HG03378 (cell line): ENCODE data around the gene PDE4D.
"Not testable (repeated sequence)": the region's sequence is repeated elsewhere in the genome, so short reads cannot be mapped to it uniquely, and the experiment has no call there.

Experiments
- ATAC-seq: cut with Tn5 transposase; IDR thresholded peaks from one replicate; pipeline ENCODE4 v1.9.1; 2021; ENCODE audit warnings: mild to moderate bottlenecking, moderate library complexity; ENCODE audit not compliant: unreplicated experiment

Gene PDE4D

DNA sequence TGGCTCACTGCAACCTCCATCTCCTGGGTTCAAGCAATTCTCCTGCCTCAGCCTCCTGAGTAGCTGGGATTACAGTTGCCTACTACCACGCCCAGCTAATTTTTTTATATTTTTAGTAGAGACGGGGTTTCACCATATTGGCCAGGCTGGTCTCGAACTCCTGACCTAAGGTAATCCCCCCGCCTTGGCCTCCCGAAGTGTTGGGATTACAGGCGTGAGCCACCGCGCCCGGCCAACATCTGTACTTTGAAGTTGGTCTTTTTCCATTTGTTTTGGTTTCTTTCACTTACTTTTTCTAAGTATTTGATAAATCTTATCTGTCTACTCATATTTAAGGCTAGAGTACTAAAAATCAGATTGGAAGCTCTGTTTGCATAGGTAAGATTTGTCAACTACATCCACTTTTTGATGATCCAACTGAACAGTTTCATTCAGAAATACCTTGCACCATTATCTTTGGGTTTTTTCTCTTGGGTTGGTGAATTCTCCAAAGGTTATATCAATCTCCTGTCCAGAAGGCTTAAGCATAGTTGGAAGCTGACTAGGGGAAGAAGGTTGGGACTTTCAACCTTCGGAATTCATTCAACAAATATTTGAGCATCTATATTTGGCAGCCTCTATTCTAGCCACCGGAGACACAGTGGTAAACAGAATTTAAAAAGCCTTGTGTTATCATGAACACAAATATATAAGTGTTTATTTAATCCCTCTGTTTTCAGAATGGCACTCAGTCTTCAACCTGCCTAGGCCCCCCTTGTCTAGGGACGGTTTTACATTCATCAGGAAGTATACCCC is 821.6 kb downstream of the PDE4D start:
- ATAC-seq: no peak

DNA sequence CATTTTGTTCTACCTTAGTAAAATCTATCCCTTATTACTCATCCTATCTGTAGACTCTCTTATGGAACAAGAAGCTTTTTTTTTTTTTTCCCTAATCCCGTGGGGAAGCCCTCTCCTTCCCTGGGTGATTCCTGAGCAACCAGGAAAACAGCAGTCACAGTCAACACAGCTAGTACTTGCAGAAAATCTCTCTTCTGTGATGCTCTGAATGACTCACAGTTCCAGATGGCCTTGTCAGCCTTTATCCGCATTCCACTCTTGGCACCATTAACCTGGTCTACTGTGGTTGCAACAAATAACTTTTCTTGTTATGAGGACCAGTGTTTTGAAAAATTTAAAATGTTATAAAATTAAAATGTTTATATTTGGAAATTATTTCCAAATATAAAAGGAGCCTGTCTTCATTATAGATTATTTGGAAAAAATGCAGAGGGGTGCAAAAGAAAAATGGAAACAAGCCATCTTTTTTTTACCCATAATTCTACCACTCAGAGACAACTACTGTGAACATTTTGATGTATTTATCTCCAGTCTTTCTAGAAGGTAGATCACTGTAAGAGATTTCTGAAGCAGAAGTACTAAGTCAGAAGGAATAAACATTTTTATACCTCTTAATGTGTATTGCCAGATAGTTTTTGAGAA is 824.0 kb downstream of the PDE4D start:
- no peak for ATAC-seq

DNA sequence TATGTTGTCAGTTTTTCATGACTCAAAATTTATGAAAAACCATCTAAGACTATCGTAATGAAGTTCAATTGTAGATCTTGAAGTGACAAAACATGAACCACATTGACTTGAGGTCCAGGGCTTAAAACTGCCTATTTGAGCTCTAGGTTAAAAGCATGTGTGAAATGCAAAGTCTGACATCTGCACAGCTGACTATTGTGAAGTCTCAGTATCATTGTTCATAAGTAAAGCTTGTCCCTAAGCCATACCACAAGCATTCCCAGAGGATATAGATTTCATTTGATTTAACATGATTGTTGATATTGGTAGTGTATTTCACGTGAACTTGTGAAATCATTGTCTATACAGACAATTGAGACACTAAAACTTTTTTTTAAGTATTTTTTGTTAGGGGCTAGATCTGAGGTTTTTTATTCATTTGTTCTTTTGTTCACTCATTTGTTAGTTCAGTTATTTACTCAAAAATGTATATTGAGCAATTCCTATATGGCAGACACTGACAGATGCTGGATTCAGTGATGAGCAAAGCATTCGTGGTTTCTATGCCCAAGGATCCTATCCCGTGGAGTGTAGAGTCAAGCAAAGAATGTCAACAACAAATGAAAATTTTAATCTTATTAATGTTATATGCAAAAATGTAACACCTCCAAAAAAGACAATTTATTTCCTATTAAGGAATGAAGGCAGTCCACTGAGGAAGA is 825.4 kb downstream of the PDE4D start:
- ATAC-seq: no peak

DNA sequence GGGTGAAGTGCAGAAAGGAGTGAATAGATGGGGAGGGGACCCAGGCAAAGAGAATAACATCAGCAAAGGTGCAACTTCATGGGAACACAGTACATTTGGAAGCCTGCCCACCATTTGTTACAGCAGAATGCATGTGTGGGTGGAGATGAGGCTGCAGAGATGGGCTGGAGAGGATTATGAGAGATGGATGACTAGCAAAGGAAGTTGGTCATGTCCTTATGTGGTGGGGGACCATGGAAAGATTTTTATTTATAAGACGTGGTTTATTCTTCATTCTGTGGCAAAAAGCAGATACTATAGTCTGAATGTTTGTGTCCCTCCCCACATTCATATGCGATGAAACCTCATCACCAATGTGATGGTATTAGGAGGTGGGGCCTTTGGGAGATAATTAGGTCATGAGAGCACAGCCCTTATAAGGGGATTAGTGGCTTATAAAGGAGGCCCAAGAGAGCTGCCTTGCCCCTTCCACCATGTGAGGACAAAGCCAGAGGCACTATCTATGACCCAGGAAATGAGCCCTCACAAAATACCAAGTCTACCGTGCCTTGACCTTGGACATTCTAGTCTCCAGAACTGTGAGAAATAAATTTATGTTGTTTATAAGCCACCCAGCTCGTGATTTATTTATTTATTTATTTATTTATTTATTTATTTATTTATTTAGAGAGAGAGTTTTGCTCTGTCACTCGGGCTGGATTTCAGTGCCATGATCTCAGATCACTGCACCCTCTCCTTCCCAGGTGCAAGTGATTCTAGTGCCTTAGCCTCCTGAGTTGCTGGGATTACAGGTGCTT is 827.0 kb downstream of the PDE4D start:
- ATAC-seq: no peak

DNA sequence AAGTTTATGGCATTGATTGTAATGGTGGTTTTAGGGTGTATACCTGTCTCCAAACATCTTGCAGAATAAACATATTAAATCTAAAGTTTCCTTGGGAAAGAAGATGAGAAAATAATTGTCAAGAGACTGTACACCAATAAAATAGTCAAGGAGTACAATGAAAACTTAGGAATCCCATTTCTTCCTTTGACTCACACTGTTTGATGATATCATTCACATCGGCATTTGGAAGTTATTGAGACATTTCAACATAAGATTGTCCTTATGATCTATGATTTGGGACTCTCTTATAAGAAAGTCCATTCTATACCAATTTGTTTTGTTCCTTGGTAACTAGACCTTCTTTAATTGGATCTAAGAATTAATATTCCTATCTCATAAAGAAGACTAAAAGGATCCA is 828.0 kb downstream of the PDE4D start:
- no peak for ATAC-seq

DNA sequence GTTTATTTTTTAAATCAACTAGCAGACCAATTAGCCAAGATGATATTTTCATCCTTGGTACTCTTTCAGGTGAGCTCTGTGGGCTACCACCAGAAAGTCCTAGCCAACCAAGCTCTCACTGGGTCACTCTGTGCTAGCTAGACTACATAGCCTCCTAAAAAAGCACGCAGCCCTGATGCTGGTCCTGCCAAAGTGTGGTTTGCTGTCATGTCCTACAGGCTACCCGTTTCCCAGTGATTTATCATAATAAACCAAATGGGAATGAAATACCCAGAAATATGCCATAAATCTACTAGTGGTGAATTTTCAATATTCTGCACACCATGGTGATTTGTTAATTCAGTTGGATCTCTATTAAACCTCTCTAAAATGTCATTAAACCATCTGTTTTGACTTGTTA is 829.2 kb downstream of the PDE4D start:
- ATAC-seq: no peak

DNA sequence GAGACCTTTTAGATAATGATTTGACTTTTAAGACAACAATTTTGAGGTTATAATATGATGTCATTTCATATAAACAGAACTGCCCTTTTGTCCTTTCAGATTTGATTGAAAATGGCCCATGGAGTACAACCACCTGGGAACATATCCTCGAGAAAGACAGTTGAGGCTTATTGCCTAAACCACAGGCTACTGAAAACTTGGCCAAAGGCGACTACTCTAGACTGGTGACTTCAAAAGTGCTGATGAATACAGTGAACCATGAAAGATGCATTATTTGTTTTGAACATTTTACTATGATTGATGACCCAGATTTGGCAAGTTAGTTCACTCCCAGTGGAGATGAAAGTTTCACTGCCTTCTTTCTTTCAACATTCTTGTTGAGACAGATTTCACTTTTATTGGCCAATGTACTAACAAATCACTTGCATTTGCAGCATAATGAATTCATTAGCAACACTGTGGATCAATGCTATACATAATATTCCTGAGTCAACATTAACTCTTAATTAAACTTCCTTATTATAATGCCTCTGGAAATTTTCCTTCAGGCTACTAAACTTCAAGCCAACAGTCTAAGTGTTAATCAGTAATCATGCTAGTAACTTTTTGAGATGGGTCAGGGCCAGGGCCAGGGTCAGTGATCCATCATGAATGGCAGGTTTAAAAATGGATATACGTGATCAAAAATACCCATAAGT is 830.4 kb downstream of the PDE4D start:
- ATAC-seq: no peak

DNA sequence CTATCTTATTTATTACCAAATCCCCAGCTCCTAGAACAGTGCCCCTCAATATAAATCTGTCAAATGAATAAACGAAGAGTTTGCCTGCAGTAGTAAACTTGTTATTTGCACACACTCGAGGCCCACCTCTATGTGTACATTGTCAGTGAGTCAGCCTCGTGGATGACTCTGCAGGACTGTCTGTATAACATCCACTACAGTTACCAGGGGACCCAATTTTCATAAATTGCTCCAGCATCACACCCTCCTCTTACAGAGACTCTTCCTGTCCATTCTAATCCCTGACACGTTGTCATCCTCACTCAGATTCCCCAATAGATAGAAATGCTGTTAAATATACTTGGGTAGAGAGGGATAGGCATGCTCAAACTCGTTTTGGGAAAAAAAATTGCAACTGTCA is 832.1 kb downstream of the PDE4D start:
- no peak for ATAC-seq

DNA sequence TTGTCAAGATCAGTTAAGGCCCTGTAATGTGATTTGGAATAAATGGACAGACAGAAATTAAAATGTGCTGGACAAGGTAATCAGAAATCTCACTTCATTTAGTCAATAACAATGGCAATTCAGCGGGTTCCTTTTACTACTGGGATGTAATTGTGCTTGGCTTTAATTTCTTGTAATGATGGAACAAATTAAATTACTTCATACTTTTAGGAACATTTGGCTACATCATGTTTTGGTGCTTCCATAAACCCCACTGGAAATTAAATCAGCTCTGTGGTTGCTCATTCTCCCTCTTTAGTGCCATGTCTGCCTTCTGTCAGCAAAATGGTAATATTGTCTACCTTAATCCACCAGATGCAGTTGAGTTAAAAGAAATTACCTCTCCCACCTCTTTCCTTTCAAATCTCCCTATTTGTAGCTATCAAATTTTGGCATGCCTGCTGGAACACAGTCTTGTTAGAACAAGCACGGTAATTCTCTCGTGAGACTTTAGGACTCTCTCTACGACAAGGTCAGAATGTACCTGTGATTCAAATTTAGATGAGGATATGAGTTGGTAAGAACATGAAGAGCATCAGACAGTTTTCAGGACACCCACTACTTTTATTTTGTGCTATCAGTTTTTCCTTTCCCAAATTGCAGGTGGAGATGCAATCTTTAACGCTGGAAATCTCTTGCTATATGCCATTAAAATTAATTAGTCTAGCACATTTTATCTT is 834.4 kb downstream of the PDE4D start:
- no peak for ATAC-seq

DNA sequence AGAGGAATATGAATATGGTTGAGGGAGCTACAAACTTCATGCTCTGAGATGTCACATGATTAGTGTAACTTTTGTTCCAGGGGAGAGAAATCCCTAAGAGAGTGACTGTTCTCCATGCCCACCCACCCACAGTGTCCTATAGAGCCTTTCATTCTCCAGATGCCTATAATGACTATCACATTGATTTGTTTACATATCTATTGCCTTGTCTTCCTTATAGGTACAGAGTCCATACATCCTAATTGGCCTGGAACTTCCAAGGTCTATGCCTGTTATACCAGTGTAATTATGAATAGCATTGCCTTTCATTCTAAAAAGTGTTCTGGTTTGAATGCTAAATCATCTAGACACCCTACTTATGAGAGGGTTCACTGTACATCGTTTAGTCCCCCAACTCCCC is 835.3 kb downstream of the PDE4D start:
- ATAC-seq: no peak

DNA sequence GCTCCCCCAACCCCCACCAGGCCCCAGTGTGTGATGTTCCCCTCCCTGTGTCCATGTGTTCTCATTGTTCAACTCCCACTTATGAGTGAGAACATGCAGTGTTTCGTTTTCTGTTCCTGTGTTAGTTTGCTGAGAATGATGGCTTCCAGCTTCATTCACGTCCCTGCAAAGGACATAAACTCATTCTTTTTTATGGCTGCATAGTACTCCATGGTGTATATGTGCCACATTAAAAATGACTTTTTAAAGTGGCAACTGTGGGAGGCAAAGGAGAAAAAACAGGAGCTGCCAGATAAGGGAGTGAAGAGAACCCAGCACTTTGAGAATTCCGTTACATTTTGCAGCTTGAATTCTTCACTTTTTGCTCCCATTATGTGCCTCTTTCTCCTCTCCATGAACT is 836.9 kb downstream of the PDE4D start:
- not testable (repeated sequence) for ATAC-seq

DNA sequence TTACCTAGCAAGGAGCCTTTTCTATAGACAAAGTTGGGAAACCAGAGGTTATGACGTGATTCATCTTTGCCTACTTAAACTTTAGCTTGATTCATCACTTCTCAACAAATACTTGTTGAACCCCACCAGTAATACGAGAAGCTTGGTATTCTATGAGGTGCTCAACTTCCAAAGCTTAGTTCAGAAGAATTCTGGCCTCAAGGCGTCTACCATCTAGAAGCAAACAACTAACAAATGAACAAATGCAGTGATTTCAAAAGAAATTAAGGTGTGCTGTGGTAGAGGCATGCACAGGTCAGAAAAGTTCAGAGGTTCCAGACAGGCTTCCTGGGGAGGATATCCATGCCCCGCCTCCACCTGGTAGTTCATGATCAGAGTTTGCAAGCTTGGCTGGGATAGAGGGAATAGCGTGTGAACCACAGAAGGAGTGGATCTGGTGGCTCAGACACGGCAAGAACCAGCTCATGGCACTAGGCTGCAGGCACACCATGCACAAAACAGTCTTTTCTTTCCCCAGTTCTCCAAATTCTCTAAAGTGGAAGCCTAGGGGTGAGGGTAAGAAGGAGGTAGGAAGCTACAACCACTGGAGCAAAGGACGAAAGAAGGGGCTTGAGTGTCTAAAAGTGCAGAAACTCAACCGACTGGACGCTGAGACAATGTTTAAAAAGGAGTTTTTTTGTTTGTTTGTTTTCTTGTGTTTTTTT is 837.6 kb downstream of the PDE4D start:
- no peak for ATAC-seq

DNA sequence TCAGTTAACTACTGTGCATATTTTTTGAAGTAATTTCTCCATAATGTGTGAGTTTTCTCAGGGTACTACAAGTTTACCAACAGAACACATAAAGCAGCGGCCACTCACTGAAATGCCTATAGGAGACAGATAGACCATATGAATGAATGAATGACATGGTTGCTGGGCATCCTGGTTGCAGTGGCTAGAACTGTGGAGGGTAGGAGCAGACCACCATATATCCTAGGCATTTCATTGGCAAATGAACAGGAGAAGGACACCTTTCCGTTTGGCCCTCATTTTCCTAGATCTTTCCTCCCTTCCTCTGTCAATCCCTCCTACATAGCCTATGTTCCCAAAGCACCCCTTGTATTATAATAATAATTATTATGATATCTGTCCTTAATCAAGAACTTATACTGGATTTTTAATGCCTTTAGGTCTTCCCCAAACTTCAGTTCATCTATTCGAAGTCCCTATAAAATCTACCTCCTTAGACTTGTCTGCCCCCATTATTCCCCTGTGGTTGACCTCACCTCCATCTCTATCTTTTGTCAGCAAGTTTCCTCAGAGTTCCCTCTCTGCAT is 838.5 kb downstream of the PDE4D start:
- no peak for ATAC-seq

DNA sequence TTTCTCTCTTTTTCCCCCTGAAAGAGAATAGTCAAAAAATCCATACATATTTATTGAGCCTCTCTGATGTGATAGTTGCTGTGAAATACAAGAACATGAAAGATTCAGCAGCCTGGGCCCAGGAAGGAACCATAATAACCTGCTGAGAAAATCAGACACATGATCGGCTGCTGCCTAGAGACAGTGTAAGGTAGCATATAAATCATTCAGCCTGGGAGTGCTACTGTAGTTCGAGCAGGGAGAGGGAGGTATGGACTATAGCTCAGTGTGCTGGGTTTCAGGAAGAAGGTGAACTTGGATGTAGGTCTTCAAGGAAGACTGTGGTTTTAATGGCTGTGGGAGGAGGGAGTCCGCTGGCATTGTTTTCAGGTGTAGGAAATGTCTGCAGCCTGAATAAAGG is 841.6 kb downstream of the PDE4D start:
- no peak for ATAC-seq

DNA sequence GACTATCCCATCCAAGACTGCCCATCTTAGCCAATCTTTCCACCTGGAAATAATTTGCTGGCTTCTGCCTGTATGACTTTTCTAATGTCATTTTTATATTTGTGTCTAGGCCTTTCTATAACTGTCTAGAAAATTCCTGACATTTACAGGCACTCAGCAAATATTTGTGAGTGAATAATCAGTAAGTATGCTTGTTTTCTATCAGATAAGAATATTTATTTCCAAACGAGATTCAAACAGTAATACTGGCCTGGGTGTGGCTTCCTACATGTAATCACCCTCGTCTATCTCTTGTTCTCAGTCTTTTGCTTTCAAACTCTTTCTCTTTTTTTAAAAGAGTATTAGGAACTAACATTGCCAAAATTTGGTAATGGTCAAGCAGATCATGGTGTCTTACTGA is 844.4 kb downstream of the PDE4D start:
- no peak for ATAC-seq

DNA sequence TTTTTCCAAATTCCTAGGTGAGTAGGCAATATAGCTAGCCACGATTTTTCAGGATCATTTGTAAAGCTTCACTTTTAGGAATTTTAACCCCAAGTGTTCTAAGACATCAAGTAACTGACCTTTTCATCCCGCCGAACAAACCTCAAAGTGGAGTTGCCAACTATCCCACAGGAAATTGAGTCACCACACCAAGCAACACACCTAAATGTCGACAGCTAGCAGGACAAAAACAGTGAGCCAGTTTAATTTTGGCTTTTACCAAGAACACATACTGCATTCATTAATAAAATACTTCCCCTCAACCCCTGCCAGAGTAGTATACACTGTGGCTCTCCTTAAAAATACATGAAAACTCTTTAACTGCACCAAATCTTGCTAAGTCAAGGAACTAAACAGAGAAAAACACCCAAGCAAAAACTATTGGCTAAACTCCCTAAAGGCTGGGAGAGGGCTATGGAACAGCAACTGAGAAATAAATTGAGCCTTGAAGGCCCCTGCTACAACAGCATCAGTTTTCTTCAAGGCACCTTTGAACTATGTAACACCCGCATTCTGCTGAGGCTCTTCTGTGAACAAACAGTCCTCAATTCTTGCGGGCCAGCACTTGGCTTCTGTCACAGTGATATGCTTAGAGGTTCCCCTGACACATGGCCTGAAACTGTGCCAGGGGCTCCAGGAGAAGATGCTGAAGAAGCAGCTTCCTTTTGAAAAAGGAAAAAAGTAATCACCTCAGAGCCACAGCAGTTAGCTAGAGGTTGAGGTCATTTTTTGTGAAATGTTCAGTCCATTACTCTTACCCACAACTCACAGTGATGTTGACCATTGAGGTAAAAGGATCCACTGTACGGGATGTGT is 851.1 kb downstream of the PDE4D start:
- no peak for ATAC-seq

DNA sequence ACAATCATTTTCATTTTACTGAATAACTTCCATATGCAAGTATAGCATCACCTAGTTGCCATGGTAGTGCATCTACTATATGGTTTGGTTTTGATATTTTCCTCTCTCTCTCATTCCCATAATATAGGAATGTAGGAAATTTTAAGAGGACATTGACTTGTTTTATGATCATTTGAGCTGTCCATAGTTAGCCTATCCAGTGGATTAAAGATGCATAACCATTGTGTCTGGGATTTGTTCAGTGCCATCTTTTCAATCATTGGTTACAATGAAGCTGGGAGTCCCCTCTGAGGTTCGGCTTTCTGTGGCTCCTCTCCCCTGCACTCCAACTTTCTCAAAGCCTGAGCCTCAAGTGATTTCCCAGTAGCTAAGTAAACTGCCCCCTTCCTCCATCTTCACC is 852.2 kb downstream of the PDE4D start:
- ATAC-seq: no peak

DNA sequence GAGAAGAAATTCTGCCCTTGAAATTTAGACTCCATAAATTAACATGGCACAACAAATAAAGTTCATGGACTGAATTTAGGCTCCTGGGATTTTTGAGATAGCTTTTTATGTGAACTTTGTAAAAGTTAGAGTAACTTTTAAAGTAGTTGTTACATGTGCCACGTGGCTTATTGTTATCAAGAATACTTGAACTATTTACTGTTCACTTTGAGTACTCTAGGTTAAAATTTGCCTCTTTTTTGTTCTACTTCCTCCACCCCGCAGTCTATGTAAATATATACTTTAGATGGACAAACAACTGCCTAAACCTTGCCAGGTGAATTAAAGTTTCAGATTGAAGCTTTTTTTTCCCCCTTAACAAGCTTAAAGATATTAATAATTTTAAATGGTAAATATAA is 852.7 kb downstream of the PDE4D start:
- no peak for ATAC-seq
